Stimulated activated CD8-positive, alpha-beta memory T cell treated with anti-CD3 and anti-CD28 coated beads, Interleukin-15, amount 100 ng/mL, for 1 hour (primary cell): Measurements from ENCODE around the gene PROCR.
A peak's percentile ranks its signal among the peaks of the same experiment; 100 is the strongest.
"Not testable (repeated sequence)": the region's sequence is repeated elsewhere in the genome, so short reads cannot be mapped to it uniquely, and the experiment has no call there.

ENCODE experiments used
- DNase-seq: peaks from one replicate; pipeline ENCODE4 v3.0.0-alpha.2; 2020; ENCODE audit warnings: low read depth

PROCR gene

GRCh38 chr20:35193031-35193791 is 21.3 kb downstream of the PROCR start:
- not testable (repeated sequence) for DNase-seq

GRCh38 chr20:35196313-35196712 is 24.4 kb downstream of the PROCR start:
- no peak for DNase-seq

- no peak for DNase-seq
These were observed 27.9 kb downstream of the PROCR start for GRCh38 chr20:35199740-35200139.

- no peak for DNase-seq
These were observed 28.4 kb downstream of the PROCR start for GRCh38 chr20:35200267-35200666.

- not testable (repeated sequence) for DNase-seq
These were observed 29.6 kb downstream of the PROCR start for GRCh38 chr20:35201467-35201866.

GRCh38 chr20:35206802-35207201 is 34.9 kb downstream of the PROCR start:
- no peak for DNase-seq

GRCh38 chr20:35207950-35208611 is 36.2 kb downstream of the PROCR start:
- peak; percentile 70 for DNase-seq

- DNase-seq, result no peak
These were observed 43.4 kb downstream of the PROCR start for GRCh38 chr20:35215066-35215956.

- no peak for DNase-seq
These were observed 44.7 kb downstream of the PROCR start for GRCh38 chr20:35216541-35216940.

GRCh38 chr20:35223941-35224340 is 52.1 kb downstream of the PROCR start:
- no peak for DNase-seq

GRCh38 chr20:35224536-35224935 is 52.7 kb downstream of the PROCR start:
- no peak for DNase-seq

- no peak for DNase-seq
These were observed 53.6 kb downstream of the PROCR start for GRCh38 chr20:35225319-35226125.

GRCh38 chr20:35226126-35226883 is 54.4 kb downstream of the PROCR start, which contains the start of gene MMP24:
Gene MMP24 (plus strand): TSS chr20:35226690. CDS start chr20:35226739, 49 bp downstream.
- DNase-seq, result no peak
